Activated CD4-positive, alpha-beta T cell treated with anti-CD3 and anti-CD28 coated beads, Interleukin-2, Interleukin-6, amounts not matched to agents 100 ng/mL and 50 ng/mL, durations not matched to agents 16 hours and 8 hours (primary cell): ENCODE results near the gene LPP.
A peak's percentile ranks its signal among the peaks of the same experiment; 100 is the strongest.

ENCODE experiments used
- DNase-seq: peaks from one replicate; pipeline ENCODE4 v3.0.0-alpha.2; 2020

LPP gene

GRCh38 chr3:188446766-188447165, 292.8 kb downstream of the LPP start:
- peak; percentile 5 for DNase-seq

GRCh38 chr3:188448813-188449212, 294.9 kb downstream of the LPP start:
- DNase-seq, result no peak

- DNase-seq, result no peak
Measured at GRCh38 chr3:188449421-188449820, 295.5 kb downstream of the LPP start.

- DNase-seq, result no peak
Measured at GRCh38 chr3:188452158-188452772, 298.3 kb downstream of the LPP start.

GRCh38 chr3:188453431-188454384, 299.8 kb downstream of the LPP start:
- DNase-seq, result no peak

- DNase-seq, result no peak
Measured at GRCh38 chr3:188455748-188456147, 301.8 kb downstream of the LPP start.

GRCh38 chr3:188458756-188459155, 304.8 kb downstream of the LPP start:
- DNase-seq, result no peak

- DNase-seq, result no peak
Measured at GRCh38 chr3:188465311-188465710, 311.4 kb downstream of the LPP start.

GRCh38 chr3:188468196-188468595, 314.2 kb downstream of the LPP start:
- DNase-seq, result no peak

- no peak for DNase-seq
Measured at GRCh38 chr3:188468662-188469061, 314.7 kb downstream of the LPP start.

- no peak for DNase-seq
Measured at GRCh38 chr3:188469228-188469885, 315.4 kb downstream of the LPP start.

GRCh38 chr3:188470508-188471130, 316.7 kb downstream of the LPP start:
- no peak for DNase-seq

- no peak for DNase-seq
Measured at GRCh38 chr3:188471723-188472122, 317.8 kb downstream of the LPP start.

GRCh38 chr3:188472336-188472735, 318.4 kb downstream of the LPP start:
- DNase-seq, result no peak

GRCh38 chr3:188473045-188473444, 319.1 kb downstream of the LPP start:
- no peak for DNase-seq

- no peak for DNase-seq
Measured at GRCh38 chr3:188473591-188474288, 319.8 kb downstream of the LPP start.

- DNase-seq, result no peak
Measured at GRCh38 chr3:188476935-188477334, 323.0 kb downstream of the LPP start.

- DNase-seq, result no peak
Measured at GRCh38 chr3:188480011-188480410, 326.1 kb downstream of the LPP start.

GRCh38 chr3:188482929-188483328, 329.0 kb downstream of the LPP start:
- no peak for DNase-seq

GRCh38 chr3:188486126-188486525, 332.2 kb downstream of the LPP start:
- DNase-seq, result no peak

- DNase-seq, result no peak
Measured at GRCh38 chr3:188486952-188487351, 333.0 kb downstream of the LPP start.

GRCh38 chr3:188487652-188488051, 333.7 kb downstream of the LPP start:
- DNase-seq, result no peak

GRCh38 chr3:188488801-188489200, 334.8 kb downstream of the LPP start:
- no peak for DNase-seq
